ENCODE measurements around the gene WDR18. TPM values are rescaled to one million over a fixed set of nuclear protein-coding genes. Genes with fewer than 3 reads are reported as not detected.
"Not testable (repeated sequence)": the region's sequence is repeated elsewhere in the genome, so short reads cannot be mapped to it uniquely, and the experiment has no call there.

WDR18 gene
- polyA plus RNA-seq, 3 donors = 48.4 to 63.9 (median 61.6) TPM

DNA sequence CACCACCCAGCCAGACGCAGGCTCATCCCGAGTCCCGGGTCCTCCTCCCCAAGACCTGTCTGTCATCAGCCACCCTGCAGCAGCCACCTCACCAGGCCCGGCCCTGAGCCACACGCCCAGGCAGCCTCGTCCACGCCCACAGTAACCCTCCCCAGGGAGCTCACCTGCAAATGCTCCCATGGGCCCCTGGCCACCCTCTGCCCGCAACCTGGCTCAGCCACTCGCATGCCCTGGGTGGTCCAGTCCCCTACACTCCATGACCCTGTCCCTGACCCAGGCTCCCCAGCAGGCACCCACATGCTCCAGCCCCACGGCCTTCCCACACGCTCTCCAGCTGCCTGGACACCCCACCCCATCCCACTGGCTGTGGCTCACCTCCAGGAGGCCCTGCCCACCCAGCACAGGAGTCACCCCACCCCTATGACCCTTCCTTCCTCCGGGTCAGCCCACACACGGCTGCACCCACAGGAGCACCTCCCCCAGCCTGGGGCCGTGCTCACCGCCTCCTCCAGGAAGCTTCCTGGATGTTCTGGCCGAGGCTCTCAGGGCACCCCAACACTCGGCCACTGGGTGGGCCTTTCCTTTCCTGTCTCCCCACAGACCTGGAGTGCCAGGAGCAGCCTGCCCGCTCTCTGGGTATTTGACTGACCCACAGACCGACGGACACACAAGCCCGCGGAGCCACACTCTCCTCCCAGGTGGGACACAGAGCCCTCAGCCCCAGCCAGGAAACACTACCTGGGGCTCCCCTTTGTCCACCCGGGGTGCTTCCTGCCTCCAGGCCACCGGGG lies 33.2 kb downstream of the WDR18 start:
- no peak for DNase-seq

DNA sequence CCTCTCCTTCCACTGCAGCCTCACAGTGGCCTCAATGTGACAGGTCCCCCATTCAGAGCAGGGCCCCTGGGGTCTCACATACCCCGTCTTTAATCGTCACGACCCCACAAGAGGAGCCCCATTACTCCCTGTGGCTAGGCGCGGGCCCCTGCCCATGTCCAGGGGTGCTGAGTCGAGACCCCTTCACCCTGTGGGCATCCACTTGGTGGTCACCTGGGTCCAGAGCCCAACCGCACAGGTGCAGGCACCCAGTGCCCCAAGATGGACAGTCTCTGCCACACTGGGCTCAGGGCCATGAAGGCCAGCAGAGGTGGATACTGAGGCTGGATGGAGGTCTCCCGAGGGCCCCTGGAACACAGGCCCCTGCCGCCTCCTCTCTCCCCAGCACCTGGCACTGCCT lies 33.8 kb downstream of the WDR18 start:
- DNase-seq = no peak

DNA sequence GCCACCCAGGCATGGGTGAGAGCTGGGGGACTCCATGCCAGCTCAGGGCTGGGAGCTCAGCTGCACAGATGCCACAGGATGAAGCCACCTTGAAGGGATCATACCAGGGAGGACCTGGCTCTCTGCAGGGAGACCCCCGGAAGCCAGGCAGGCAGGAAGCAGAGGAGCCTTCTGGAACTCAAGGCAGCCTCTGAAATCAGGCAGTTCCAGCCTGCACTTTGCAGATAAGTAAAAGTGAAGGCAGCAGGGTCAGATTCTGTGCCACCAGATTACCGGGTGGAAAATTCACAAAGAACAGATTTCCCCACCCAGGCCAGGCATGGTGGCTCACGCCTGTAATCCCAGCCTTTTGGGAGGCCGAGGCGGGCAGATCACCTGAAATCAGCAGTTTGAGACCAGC lies 34.2 kb downstream of the WDR18 start:
- no peak for DNase-seq

DNA sequence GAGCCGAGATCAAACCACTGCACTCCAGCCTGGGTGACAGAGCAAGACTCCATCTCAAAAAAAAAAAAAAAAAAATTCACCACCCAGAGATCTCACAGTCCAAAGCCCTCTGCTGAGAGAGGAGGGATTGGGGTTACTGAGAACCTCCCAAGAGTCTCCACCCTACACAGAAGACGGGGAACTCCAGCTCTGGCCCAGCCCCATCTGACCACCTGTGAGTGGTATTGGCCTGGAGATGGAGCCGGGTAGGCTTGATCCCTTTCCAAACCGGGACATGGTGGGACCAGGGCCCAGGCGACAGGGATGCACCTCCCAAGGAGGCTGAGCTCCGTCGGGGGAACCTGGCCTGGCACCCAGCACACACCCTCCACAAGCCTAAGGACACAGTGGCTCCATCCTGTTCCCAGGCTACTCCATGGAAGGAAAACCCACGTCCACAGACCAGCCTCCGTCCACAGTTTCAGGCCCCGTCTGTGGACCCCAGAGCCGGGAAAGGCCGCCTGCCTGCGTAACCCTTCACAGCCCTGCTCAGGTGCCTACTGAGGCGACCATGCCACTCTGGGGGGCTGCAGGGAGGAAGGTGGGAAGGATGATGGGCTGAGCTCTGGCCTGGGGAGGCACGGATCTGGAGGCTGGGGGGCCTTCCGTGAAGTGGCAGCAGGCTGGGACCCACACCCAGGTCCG lies 34.9 kb downstream of the WDR18 start:
- DNase-seq = no peak

DNA sequence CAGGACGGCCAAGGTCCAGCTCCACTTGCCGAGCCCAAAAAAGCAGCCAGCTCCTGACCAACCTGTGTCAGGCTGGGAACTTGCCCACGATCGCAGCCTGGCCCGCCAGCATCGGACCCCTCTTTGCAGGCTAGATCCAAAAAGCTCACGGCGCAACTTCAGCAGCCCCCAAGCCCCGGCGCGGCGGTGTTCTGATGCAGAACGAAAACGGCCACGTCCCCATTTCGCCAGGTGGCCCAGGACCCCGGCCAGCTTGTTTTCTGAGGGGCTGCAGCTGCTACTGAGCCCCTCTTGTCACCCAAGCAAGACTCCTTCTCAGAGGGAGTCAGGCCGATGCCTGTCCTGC lies 35.4 kb downstream of the WDR18 start:
- no peak for DNase-seq

DNA sequence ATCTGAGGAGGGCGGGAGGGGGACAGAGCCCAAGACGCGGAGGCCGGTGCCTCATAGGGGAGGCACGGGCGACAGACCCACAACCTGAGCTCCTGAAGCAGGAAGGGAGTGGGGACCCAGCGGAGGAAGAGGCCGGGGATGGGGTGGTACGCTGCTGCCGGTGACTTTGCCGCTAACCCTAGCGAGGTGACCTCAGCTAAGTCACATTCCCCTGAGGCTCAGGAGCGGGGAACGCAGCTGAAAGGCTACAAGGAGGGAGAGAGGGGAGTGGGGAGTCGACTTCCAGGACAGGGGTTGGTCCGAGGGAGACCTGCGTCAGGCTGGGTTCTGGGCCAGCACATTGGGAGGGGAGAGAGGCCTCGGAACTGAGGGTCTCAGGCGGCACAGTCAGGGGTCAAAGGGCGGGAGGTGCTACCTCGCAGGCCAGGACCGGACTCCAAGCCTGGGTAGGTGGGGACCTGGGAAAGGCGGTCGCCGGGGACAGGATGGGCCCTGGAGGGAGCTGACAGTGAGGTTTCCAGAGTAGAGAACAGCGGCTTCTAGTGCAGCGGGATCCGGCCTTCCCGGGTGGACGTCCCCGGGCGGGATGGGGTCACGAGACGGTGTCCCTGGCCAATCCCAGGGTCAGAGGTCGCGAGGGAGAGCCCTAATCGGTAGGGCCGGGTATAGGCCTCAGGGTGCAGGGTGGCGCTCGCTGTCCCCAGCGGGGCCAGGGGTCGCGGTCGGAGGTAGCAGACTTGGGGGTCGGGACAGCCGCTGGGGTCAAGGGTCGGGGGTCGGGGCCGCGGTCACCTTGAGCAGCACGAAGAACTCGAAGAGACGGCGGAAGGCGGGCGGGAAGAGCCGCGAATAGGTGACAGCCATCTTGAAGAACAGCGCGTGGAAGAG lies 36.1 kb downstream of the WDR18 start:
- no peak for DNase-seq

DNA sequence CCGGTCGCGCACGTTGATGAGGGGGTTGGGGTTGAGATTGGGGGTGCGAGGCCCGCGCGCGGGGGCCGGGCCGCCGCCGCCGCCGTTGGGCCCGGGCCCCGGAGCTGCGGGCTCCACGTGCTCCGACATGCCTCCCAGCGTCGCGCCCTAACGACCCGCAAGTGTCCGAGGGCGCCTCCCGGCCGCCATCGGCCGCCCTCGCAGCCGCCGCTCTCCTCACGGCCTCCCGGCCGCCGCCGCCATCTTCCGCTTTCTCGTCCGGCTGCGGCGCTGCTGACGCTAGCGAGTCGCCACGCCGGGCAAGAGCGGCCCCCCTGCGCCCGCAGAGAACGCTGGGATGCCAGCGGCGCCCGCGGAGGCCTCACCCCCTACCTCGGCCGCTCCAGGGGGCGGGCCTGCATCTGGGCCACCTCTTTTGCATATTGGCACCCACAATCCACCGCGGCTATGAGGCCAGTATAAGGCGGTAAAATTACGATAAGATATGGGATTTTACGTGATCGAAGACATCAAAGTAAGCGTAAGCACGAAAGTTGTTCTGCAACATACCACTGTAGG lies 36.8 kb downstream of the WDR18 start, which contains the start of gene TMEM259:
Gene TMEM259 (minus strand): TSS at position 256 of the 558 bp plus-strand sequence. CDS start 127 bp downstream, at position 129.
- DNase-seq = peak; percentile 97

DNA sequence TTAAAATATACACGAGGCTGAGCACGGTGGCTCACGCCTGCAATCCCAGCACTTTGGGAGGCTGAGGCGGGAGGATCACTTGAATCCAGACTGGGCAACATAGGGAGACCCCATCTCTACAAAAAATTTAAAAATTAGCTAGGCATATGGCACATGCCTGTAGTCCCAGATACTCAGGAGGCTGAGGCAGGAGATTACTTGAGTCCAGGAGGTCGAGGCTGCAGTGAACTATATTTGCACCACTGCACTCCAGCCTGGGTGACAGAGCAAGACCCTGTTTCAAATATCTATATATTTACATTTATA lies 39.7 kb downstream of the WDR18 start:
- not testable (repeated sequence) for DNase-seq

DNA sequence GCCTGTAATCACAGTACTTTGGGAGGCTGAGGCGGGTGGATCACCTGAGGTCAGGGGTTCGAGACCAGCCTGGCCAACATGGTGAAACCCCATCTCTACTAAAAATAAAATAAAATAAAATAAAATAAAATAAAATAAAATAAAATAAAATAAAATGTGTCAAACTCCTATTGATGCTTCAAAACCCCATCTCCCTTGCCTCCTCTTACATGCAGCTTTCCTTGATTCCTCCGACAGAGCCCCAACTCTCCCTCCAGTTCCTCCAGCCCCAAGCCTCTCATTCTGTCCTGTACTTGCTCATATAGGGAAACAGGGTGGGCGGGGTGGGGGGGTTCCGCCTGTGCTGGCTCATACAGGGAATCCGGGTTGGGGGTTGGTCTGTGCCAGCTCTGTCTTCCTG lies 40.9 kb downstream of the WDR18 start:
- DNase-seq = not testable (repeated sequence)

DNA sequence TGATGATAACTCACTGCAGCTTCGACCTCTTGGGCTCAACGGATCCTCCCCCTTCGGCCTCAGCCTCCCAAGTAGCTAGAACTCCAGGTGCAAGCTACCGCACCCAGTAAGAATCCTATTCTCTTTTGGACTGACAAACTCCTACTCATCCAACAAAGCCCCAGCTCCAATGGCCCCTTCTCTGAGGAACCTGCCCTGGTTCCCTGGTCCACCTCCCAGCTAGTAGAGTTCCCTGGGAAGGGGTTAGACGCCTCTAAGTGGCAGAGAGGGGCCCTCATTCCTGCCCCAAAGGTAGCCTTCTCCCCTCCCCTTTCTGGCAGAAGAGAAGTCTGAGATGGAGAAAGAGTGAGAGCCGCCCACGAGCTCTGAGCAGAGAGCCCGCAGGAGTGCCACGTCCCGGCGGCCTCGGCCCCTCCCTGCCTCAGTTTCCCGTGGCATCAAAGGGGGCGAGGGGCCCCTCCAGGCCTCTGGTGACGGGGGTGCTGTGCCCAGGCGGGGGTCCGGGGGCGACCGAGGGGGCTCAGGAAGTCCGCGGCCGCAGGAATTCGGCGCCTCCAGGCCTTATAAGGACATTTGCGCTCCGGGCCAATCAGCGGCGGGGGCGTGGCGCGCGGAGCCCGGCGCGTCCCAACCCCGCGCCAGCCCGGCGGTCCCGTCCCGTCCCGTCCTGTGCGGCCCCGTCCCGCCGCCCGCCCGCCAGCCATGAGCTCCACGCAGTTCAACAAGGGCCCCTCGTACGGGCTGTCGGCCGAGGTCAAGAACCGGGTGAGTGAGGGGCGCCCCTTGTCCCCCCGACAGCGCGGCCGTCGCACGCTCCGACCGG lies 42.0 kb downstream of the WDR18 start, which contains the start of gene CNN2:
Gene CNN2 (plus strand): TSS at position 649 of the 823 bp plus-strand sequence. CDS start 54 bp downstream, at position 703.
- peak; percentile 87 for DNase-seq

DNA sequence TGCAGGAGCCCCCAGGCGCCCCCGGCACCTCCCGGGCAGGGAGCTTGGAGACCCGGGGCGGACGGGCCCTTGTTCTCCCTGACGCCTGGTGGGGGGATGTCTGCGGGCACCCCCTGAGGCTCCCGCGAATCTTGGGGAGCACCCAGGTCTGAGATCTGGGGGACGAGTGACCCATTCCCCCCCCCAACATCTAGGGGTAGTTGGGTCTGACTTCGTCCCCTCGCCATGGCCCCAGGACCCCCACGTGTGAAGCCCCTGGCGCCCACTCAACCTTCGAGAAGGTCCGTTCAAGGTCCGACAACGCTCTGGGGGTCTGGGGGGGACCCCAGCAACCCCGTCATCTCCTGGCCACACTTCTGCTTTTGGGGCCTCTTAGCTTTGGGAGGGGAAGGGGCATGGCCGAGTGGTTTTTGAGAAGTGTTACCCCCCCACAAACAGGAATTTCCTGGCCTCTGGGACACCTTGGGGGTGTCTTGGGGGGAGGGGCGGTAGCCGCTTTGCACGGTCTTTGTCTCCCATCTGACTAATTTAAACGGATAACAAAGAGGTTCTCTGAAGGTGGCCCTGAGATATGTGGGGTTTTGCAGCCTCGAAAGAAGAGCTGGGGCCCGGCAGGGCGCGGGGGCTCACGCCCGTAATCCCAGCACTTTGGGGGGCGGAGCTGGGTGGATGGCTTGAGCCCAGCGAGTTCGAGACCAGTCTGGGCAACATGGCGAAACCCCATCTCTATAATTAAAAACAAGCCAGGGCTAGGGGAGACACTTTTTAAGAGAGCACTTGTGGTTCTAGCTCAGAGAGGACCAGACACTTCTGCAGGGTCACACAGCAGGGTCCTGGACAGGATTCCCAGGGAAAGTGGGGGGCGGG lies 42.9 kb downstream of the WDR18 start:
- DNase-seq = no peak

DNA sequence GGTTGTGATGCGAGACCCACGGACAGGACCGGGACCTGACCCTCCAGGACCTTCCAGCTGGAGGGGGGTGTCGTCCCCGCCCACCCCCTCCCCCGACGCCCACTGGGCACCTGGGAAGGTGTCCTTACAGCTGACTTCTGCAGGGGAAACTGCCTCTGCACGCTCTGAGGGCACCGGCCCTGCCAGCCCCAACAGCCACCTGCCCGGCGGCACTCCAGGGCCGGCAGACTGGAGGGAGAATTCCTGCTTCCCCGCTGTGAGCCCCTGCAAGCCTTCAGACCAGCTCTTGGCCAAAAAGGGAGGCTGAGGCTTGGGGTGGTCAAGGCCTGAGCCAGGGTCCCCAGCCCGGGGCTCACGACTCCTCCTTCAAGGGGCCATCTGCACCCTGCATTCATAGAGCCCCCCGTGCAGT lies 43.5 kb downstream of the WDR18 start:
- no peak for DNase-seq

DNA sequence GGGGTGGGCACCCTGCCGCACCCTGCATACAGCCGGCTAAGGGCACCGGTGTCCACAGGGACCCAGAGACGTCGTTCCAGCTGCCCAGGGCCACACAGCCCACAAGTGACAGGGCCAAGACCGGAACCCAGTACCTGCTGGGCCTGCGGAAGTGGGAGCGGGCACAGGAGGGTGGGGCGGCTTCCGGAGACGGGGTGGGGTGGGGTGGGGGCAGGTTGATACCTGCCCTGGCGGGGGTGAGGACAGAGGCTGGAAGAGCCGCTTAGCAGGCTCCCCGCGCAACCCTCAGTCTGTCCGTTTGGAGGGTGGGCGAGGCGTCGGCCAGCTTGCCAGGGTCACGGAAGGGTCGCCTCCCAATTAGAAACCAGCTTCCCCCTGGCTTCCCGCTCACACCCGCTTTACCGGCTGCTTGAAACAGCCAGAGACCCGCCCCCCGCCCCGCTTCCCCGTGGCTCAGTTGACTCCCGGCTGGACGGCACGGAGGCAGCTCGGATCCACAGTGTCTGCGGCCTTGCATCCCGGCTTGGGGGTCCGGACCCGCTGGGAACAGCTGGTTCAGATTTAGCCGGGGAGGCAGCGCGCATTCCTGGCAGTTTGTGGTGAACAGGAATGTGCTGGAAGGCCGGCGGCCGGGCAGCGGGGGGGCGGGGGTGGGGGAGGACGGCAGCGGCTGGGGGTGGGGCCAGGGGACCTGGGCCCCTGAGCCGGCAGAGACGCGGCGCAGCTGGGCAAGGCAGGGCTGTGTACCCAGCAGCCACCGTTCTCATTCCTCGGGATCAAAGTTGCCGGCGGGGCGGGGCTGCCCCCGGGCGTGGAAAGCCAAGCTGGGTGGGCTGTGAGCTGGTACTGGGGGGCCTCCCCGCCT lies 44.1 kb downstream of the WDR18 start:
- peak; percentile 92 for DNase-seq

DNA sequence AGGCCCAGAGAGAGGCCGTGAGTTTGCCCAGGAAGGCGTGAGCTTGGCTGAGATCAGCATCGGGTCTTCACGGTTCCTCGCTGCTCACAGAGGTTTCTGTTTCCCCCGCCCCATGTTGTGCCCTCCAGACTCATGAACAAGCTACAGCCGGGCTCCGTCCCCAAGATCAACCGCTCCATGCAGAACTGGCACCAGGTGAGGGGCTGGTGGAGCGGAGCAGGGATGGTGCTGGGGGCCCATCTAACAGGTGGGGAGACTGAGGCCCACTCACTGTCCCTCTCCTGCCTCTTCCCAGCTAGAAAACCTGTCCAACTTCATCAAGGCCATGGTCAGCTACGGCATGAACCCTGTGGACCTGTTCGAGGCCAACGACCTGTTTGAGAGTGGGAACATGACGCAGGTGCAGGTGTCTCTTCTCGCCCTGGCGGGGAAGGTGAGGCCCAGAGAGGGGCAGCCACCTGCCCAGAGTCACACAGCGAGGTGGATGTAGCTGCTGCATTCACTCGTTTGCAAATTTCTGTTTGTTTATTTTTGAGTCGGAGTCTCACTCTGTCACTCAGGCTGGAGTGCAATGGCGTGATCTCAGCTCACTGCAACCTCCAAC lies 48.2 kb downstream of the WDR18 start:
- no peak for DNase-seq

DNA sequence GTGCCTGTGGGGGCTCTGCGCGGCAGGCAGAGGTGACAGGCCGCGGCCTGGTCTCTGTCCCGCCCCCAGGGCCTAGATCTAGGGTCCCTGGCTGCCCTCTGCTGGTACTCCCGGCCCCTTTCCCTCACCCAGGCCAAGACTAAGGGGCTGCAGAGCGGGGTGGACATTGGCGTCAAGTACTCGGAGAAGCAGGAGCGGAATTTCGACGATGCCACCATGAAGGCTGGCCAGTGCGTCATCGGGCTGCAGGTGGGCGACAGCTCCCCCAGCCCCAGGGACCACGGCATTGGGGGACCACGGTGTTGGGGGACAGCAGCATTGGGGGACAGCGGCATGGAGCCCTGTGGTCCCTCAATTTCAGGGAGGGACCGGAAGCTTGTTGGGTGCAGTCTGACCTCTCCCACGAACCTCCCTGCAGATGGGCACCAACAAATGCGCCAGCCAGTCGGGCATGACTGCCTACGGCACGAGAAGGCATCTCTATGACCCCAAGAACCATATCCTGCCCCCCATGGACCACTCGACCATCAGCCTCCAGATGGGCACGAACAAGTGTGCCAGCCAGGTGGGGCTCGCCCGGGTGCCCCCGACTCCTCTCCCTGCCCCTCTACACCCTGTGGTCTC lies 52.0 kb downstream of the WDR18 start:
- DNase-seq = no peak

DNA sequence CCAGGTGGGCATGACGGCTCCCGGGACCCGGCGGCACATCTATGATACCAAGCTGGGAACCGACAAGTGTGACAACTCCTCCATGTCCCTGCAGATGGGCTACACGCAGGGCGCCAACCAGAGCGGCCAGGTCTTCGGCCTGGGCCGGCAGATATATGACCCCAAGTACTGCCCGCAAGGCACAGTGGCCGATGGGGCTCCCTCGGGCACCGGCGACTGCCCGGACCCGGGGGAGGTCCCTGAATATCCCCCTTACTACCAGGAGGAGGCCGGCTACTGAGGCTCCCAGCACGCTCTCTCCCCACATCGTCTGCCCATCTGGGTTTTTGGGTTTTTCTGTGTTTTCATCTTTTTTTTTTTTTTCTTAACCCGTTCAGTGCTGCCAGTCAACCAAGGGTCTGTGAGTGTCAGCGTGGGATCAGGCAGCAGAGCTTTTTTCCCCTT lies 53.5 kb downstream of the WDR18 start:
- DNase-seq = no peak

DNA sequence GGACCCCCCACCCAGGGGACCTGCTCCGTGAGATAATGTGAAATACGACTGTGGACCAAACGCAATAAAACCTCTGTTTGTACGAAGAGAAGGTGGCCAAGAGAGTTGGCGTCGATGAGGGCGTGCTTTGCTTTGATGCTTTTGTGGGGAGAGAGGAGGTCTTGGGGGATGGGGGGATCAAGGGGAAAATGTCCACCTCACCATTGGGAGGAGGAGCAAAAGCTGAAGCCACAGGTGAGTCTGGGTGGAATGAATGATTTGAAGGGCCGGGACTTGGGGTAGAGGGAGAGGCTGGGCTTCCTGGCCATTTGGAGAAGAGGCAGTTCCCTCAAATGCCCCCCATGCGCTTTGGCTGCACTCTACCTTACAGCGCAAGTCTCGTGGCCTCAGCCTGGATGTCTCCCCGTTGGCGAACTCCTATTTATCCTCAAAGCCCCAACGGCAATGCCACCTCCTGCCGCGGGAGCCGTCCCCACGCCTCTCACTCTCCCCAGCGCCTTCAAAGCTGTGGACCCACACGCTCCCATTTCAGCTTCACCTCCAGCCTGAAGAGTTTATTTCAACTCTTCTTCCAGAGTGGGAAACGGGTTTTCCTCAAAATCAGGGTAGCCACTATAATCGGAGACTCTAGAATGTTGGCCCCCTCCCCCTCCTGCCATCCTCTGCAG lies 55.0 kb downstream of the WDR18 start:
- DNase-seq = no peak
